Measurements from ENCODE around the gene TRIM66. TPM values are rescaled to one million over a fixed set of nuclear protein-coding genes. Genes with fewer than 3 reads are reported as not detected.

Gene TRIM66
- total and polyA plus RNA-seq, 2 experiments from 2014 or later = 1.4 to 4.7 TPM

GRCh38 chr11:8631395-8632118 is 50.9 kb downstream of the TRIM66 start:
- Histone ChIP-seq H3K9me3 (ENCODE audit: low read depth) (no peaks in the 10 kb centered on the region), H3K27ac (no peak overlapping the region), H4K20me1 (ENCODE audit: insufficient read depth, poor library complexity, severe bottlenecking) (no peaks in the 10 kb centered on the region), H3K9me2 (replicated peaks; ENCODE audit: insufficient read depth) (no peaks in the 10 kb centered on the region), H3K4me3 (no peak overlapping the region), H3K27me3 (no peaks in the 10 kb centered on the region), H3K4me1 (ENCODE audit: insufficient read depth) (no peaks in the 10 kb centered on the region), H3K4me2 (no peak overlapping the region), H3K36me3 (replicated peaks; ENCODE audit: insufficient read depth, low read depth) (no peaks in the 10 kb centered on the region), H2AFZ (no peak overlapping the region), H3K79me2 (no peaks in the 10 kb centered on the region)
- no peak for TF ChIP-seq EZH2phosphoT487 (IDR thresholded peaks at IDR 0.05; ENCODE audit: low read depth, severe bottlenecking, unreplicated experiment)
- no peak for TF ChIP-seq EZH2 (IDR thresholded peaks at IDR 0.05; ENCODE audit: borderline replicate concordance)
- no peak for TF ChIP-seq CTCF (IDR thresholded peaks at IDR 0.05; ENCODE audit: poor library complexity)
- peak; percentile 57 for DNase-seq (ENCODE audit: low spot score)
- 89% methylated on average over 6 of the region's 6 CpGs for WGBS (ENCODE audit: low lambda C conversion rate, missing lambda C conversion rate)

- TF ChIP-seq CTCF (IDR thresholded peaks at IDR 0.05; ENCODE audit: poor library complexity) (no peak), EZH2phosphoT487 (IDR thresholded peaks at IDR 0.05; ENCODE audit: low read depth, severe bottlenecking, unreplicated experiment) (no peak), EZH2 (IDR thresholded peaks at IDR 0.05; ENCODE audit: borderline replicate concordance) (no peak)
- DNase-seq (ENCODE audit: low spot score) = no peak
- no peak overlapping the region for H2AFZ ChIP-seq
- H3K4me2 ChIP-seq = no peak overlapping the region
- H3K4me1 ChIP-seq (ENCODE audit: insufficient read depth) = no peaks in the 10 kb centered on the region
- no peaks in the 10 kb centered on the region for H3K79me2 ChIP-seq
- no peak overlapping the region for H3K4me3 ChIP-seq
- H3K27me3 ChIP-seq = no peaks in the 10 kb centered on the region
- 98% methylated on average over 2 of the region's 2 CpGs for WGBS (ENCODE audit: low lambda C conversion rate, missing lambda C conversion rate)
- H4K20me1 ChIP-seq (ENCODE audit: insufficient read depth, poor library complexity, severe bottlenecking) = no peaks in the 10 kb centered on the region
- H3K36me3 ChIP-seq (replicated peaks; ENCODE audit: insufficient read depth, low read depth) = no peaks in the 10 kb centered on the region
- no peaks in the 10 kb centered on the region for H3K9me2 ChIP-seq (replicated peaks; ENCODE audit: insufficient read depth)
- no peaks in the 10 kb centered on the region for H3K9me3 ChIP-seq (ENCODE audit: low read depth)
- H3K27ac ChIP-seq = no peak overlapping the region
Measured at GRCh38 chr11:8624698-8625097, 57.8 kb downstream of the TRIM66 start.

- no peak for TF ChIP-seq EZH2phosphoT487 (IDR thresholded peaks at IDR 0.05; ENCODE audit: low read depth, severe bottlenecking, unreplicated experiment)
- no peaks in the 10 kb centered on the region for H4K20me1 ChIP-seq (ENCODE audit: insufficient read depth, poor library complexity, severe bottlenecking)
- no peaks in the 10 kb centered on the region for H3K4me1 ChIP-seq (ENCODE audit: insufficient read depth)
- H3K9me3 ChIP-seq (ENCODE audit: low read depth) = no peaks in the 10 kb centered on the region
- no peak overlapping the region for H3K4me3 ChIP-seq
- H3K4me2 ChIP-seq = no peak overlapping the region
- no peaks in the 10 kb centered on the region for H3K36me3 ChIP-seq (replicated peaks; ENCODE audit: insufficient read depth, low read depth)
- H3K27ac ChIP-seq = no peak overlapping the region
- H2AFZ ChIP-seq = no peak overlapping the region
- H3K9me2 ChIP-seq (replicated peaks; ENCODE audit: insufficient read depth) = no peaks in the 10 kb centered on the region
- WGBS (ENCODE audit: low lambda C conversion rate, missing lambda C conversion rate) = 67% methylated on average over 4 of the region's 4 CpGs
- H3K79me2 ChIP-seq = no peaks in the 10 kb centered on the region
- H3K27me3 ChIP-seq = no peaks in the 10 kb centered on the region
- no peak for DNase-seq (ENCODE audit: low spot score)
Measured at GRCh38 chr11:8621147-8621546, 61.3 kb downstream of the TRIM66 start.

GRCh38 chr11:8617063-8617462 is 65.4 kb downstream of the TRIM66 start:
- Histone ChIP-seq H3K4me3 (no peak overlapping the region), H3K9me2 (replicated peaks; ENCODE audit: insufficient read depth) (no peaks in the 10 kb centered on the region), H3K27me3 (no peaks in the 10 kb centered on the region), H3K79me2 (no peaks in the 10 kb centered on the region), H4K20me1 (ENCODE audit: insufficient read depth, poor library complexity, severe bottlenecking) (no peaks in the 10 kb centered on the region), H3K27ac (no peak overlapping the region), H2AFZ (no peak overlapping the region), H3K4me1 (ENCODE audit: insufficient read depth) (no peaks in the 10 kb centered on the region), H3K4me2 (no peak overlapping the region), H3K9me3 (ENCODE audit: low read depth) (no peaks in the 10 kb centered on the region), H3K36me3 (replicated peaks; ENCODE audit: insufficient read depth, low read depth) (no peaks in the 10 kb centered on the region)
- 81% methylated on average over 2 of the region's 2 CpGs for WGBS (ENCODE audit: low lambda C conversion rate, missing lambda C conversion rate)
- no peak for DNase-seq (ENCODE audit: low spot score)
- TF ChIP-seq EZH2 (IDR thresholded peaks at IDR 0.05; ENCODE audit: borderline replicate concordance) (no peak), CTCF (IDR thresholded peaks at IDR 0.05; ENCODE audit: poor library complexity) (no peak)

Measured in hepatocyte (in vitro differentiated cells).